ENCODE measurements around the gene ANKIB1.

Gene ANKIB1

GRCh38 chr7:92268921-92269320 lies 23.1 kb downstream of the ANKIB1 start:
- H3K36me3 ChIP-seq (ENCODE audit: insufficient read depth, low read length) = no peaks in the 10 kb centered on the region
- no peak overlapping the region for H3K4me3 ChIP-seq (ENCODE audit: low read length, poor library complexity, severe bottlenecking)
- H3K4me2 ChIP-seq (ENCODE audit: low read depth, low read length, poor library complexity, severe bottlenecking) = no peak overlapping the region
- no peak overlapping the region for H2AFZ ChIP-seq (ENCODE audit: low read length)
- H3K27me3 ChIP-seq (ENCODE audit: insufficient read depth, low read length, poor library complexity, severe bottlenecking) = no peaks in the 10 kb centered on the region
- no peaks in the 10 kb centered on the region for H3K9me2 ChIP-seq (replicated peaks; ENCODE audit: low read depth, low read length)
- H3K9me3 ChIP-seq (ENCODE audit: insufficient read depth, low read depth, low read length) = peaks cover 2% of the 10 kb centered on the region; the same call in 1 of the 2 replicates
- no peak overlapping the region for H3K9ac ChIP-seq (ENCODE audit: low read depth, low read length, poor library complexity, severe bottlenecking)
- H3K79me2 ChIP-seq (ENCODE audit: insufficient read depth, low read length) = peaks cover 71% of the 10 kb centered on the region
- H3K4me1 ChIP-seq (ENCODE audit: insufficient read depth, low read length, poor library complexity, severe bottlenecking) = no peaks in the 10 kb centered on the region
- TF ChIP-seq EZH2phosphoT487 (IDR thresholded peaks at IDR 0.05; ENCODE audit: borderline replicate concordance) = no peak
- no peak for TF ChIP-seq CTCF (conservative IDR thresholded peaks at IDR 0.05; ENCODE audit: low read length)
- H4K20me1 ChIP-seq (ENCODE audit: insufficient read depth, low read length, poor library complexity, severe bottlenecking) = peaks cover 10% of the 10 kb centered on the region
- no peaks in the 10 kb centered on the region for H3F3A ChIP-seq (ENCODE audit: low read depth)

- Histone ChIP-seq H3K27me3 (ENCODE audit: insufficient read depth, low read length, poor library complexity, severe bottlenecking) (no peaks in the 10 kb centered on the region), H3F3A (ENCODE audit: low read depth) (no peaks in the 10 kb centered on the region), H3K36me3 (ENCODE audit: insufficient read depth, low read length) (peaks cover 3% of the 10 kb centered on the region; the same call in 1 of the 2 replicates), H3K9ac (ENCODE audit: low read depth, low read length, poor library complexity, severe bottlenecking) (no peak overlapping the region), H4K20me1 (ENCODE audit: insufficient read depth, low read length, poor library complexity, severe bottlenecking) (peaks cover 6% of the 10 kb centered on the region), H2AFZ (ENCODE audit: low read length) (no peak overlapping the region), H3K4me2 (ENCODE audit: low read depth, low read length, poor library complexity, severe bottlenecking) (no peak overlapping the region), H3K4me3 (ENCODE audit: low read length, poor library complexity, severe bottlenecking) (no peak overlapping the region), H3K79me2 (ENCODE audit: insufficient read depth, low read length) (peaks cover 84% of the 10 kb centered on the region), H3K9me2 (replicated peaks; ENCODE audit: low read depth, low read length) (no peaks in the 10 kb centered on the region), H3K4me1 (ENCODE audit: insufficient read depth, low read length, poor library complexity, severe bottlenecking) (no peaks in the 10 kb centered on the region), H3K9me3 (ENCODE audit: insufficient read depth, low read depth, low read length) (no peaks in the 10 kb centered on the region)
- no peak for TF ChIP-seq CTCF (conservative IDR thresholded peaks at IDR 0.05; ENCODE audit: low read length)
These were observed 29.6 kb downstream of the ANKIB1 start for GRCh38 chr7:92275327-92275726.

- TF ChIP-seq CTCF (conservative IDR thresholded peaks at IDR 0.05; ENCODE audit: low read length) = no peak
- H3K9me3 ChIP-seq (ENCODE audit: insufficient read depth, low read depth, low read length) = peaks cover 11% of the 10 kb centered on the region; the same call in 1 of the 2 replicates
- peaks cover 11% of the 10 kb centered on the region; the same call in 1 of the 2 replicates for H3K36me3 ChIP-seq (ENCODE audit: insufficient read depth, low read length)
- H4K20me1 ChIP-seq (ENCODE audit: insufficient read depth, low read length, poor library complexity, severe bottlenecking) = peaks cover 5% of the 10 kb centered on the region
- H3K4me1 ChIP-seq (ENCODE audit: insufficient read depth, low read length, poor library complexity, severe bottlenecking) = no peaks in the 10 kb centered on the region
- H3K4me2 ChIP-seq (ENCODE audit: low read depth, low read length, poor library complexity, severe bottlenecking) = no peak overlapping the region
- no peaks in the 10 kb centered on the region for H3K27me3 ChIP-seq (ENCODE audit: insufficient read depth, low read length, poor library complexity, severe bottlenecking)
- H3K9me2 ChIP-seq (replicated peaks; ENCODE audit: low read depth, low read length) = no peaks in the 10 kb centered on the region
- no peak overlapping the region for H2AFZ ChIP-seq (ENCODE audit: low read length)
- no peak overlapping the region for H3K4me3 ChIP-seq (ENCODE audit: low read length, poor library complexity, severe bottlenecking)
- peaks cover 87% of the 10 kb centered on the region for H3K79me2 ChIP-seq (ENCODE audit: insufficient read depth, low read length)
- H3K9ac ChIP-seq (ENCODE audit: low read depth, low read length, poor library complexity, severe bottlenecking) = no peak overlapping the region
- H3F3A ChIP-seq (ENCODE audit: low read depth) = no peaks in the 10 kb centered on the region
These were observed 30.7 kb downstream of the ANKIB1 start for GRCh38 chr7:92276460-92276864.

Measured in Loucy (cell line).